Keratinocyte (primary cell): ENCODE results near the gene DACH1. TPM values are rescaled to one million over a fixed set of nuclear protein-coding genes. Genes with fewer than 3 reads are reported as not detected.

Experiments used
- DNase-seq: peaks from one replicate; pipeline ENCODE4 v3.0.0-alpha.2; 2011; ENCODE audit warnings: low read depth, missing footprints, low spot score
- FAIRE-seq: peaks from 2 replicates; lab custom pipeline; 2011; peaks lifted over from hg19 to GRCh38; lab: Jason Lieb, UNC
- H2AFZ ChIP-seq: 2 replicates; pipeline ENCODE4 v1.6.0; 2012; ENCODE audit warnings: low read length, control low read depth, inconsistent platforms; ENCODE audit not compliant: control insufficient read depth
- H3K27ac ChIP-seq: 2 replicates; pipeline ENCODE4 v1.5.1; 2011; ENCODE audit warnings: low read length; ENCODE audit not compliant: control insufficient read depth, insufficient read depth
- H3K27me3 ChIP-seq: 3 replicates; pipeline ENCODE4 v1.6.0; 2011; ENCODE audit warnings: low read length; ENCODE audit not compliant: control insufficient read depth, insufficient read depth; ENCODE audit errors: extremely low read depth
- H3K36me3 ChIP-seq, 2 experiments: 2 replicates in 1 of 2; 3 replicates in 1 of 2; pipeline ENCODE4 v1.5.1; 2011; ENCODE audit warnings: low read length in 2 of 2, mild to moderate bottlenecking in 1 of 2; ENCODE audit not compliant: control insufficient read depth in 2 of 2, insufficient read depth in 2 of 2; ENCODE audit errors: extremely low read depth in 1 of 2
- H3K4me1 ChIP-seq: 3 replicates; pipeline ENCODE4 v1.5.1; 2011; ENCODE audit warnings: low read length; ENCODE audit not compliant: control insufficient read depth, insufficient read depth; ENCODE audit errors: extremely low read depth
- H3K4me2 ChIP-seq: 3 replicates; pipeline ENCODE4 v1.6.0; 2011; ENCODE audit warnings: low read depth, low read length; ENCODE audit not compliant: control insufficient read depth, insufficient read depth; ENCODE audit errors: extremely low read depth
- H3K4me3 ChIP-seq, 3 experiments: fragments of 200-600 bp in 1 of 3; sonication (generic) in 1 of 3; 2 replicates in 2 of 3; 3 replicates in 1 of 3; pipeline ENCODE4 v1.5.1; 2011 to 2016; ENCODE audit warnings: low read length in 3 of 3, mild to moderate bottlenecking in 3 of 3, control low read depth in 2 of 3, inconsistent platforms in 1 of 3, low read depth in 1 of 3, mixed read lengths in 1 of 3, mixed run types in 1 of 3, moderate library complexity in 1 of 3; ENCODE audit not compliant: control insufficient read depth in 2 of 3, insufficient read depth in 2 of 3; ENCODE audit errors: extremely low read depth in 1 of 3
- H3K79me2 ChIP-seq: 2 replicates; pipeline ENCODE4 v1.6.0; 2012; ENCODE audit warnings: low read length; ENCODE audit not compliant: control insufficient read depth, insufficient read depth
- H3K9ac ChIP-seq: 3 replicates; pipeline ENCODE4 v1.6.0; 2011; ENCODE audit warnings: low read length; ENCODE audit not compliant: control insufficient read depth, insufficient read depth; ENCODE audit errors: extremely low read depth
- H3K9me1 ChIP-seq: 3 replicates; pipeline ENCODE4 v1.6.0; 2011; ENCODE audit warnings: low read length; ENCODE audit not compliant: control insufficient read depth, insufficient read depth; ENCODE audit errors: extremely low read depth
- H3K9me3 ChIP-seq: 2 replicates; pipeline ENCODE4 v1.5.1; 2012; ENCODE audit warnings: low read depth, low read length; ENCODE audit not compliant: control insufficient read depth
- H4K20me1 ChIP-seq: 3 replicates; pipeline ENCODE4 v1.6.0; 2011; ENCODE audit warnings: low read length; ENCODE audit not compliant: control insufficient read depth, insufficient read depth; ENCODE audit errors: extremely low read depth
- EZH2 ChIP-seq: IDR thresholded peaks from one replicate; pipeline ENCODE4 v1.6.1; 2012; ENCODE audit warnings: inconsistent platforms, mild to moderate bottlenecking, low read length, moderate library complexity
- dilution Hi-C: fragments of 300-500 bp; cut with MboI; formaldehyde crosslinking; loops from one replicate; pipeline ENCODE4 v1.7.0; 2020; ENCODE audit warnings: low sequenced_read_pairs; ENCODE audit not compliant: extremely low pct_ligation_motif_present
- polyA plus RNA-seq, 5 experiments: library from polyadenylated mRNA; depleted of rRNA in 3 of 5; stranded (reverse) in 3 of 5; stranded (forward) in 1 of 5; unstranded in 1 of 5; fragments of >200 nt; gene quantifications; 1 replicate in 1 of 5; 2 replicates in 3 of 5; 3 replicates in 1 of 5; pipeline versions ENCODE4 v1.2.1 to v1.2.3, GENCODE V29; 2011 to 2012; ENCODE audit warnings: missing spikeins in 2 of 5, low read depth in 1 of 5, low replicate concordance in 1 of 5
- TF ChIP-seq, protein P1 (sequence below), 3 experiments: IDR thresholded peaks in 1 of 3; conservative IDR thresholded peaks in 1 of 3; optimal IDR thresholded peaks in 1 of 3; 2 replicates in 2 of 3; 3 replicates in 1 of 3; pipeline versions ENCODE3 to v1.5.1; 2011; ENCODE audit warnings: low read length in 3 of 3, mild to moderate bottlenecking in 3 of 3, moderate library complexity in 2 of 3, control low read depth in 1 of 3, inconsistent platforms in 1 of 3; ENCODE audit not compliant: insufficient read depth in 2 of 3; ENCODE audit errors: extremely low read depth in 1 of 3

DACH1 gene
- polyA plus RNA-seq, 1 donor (not counting 4 experiments of a cell fraction or from before 2014, with no cell fraction given): not detected

DNA sequence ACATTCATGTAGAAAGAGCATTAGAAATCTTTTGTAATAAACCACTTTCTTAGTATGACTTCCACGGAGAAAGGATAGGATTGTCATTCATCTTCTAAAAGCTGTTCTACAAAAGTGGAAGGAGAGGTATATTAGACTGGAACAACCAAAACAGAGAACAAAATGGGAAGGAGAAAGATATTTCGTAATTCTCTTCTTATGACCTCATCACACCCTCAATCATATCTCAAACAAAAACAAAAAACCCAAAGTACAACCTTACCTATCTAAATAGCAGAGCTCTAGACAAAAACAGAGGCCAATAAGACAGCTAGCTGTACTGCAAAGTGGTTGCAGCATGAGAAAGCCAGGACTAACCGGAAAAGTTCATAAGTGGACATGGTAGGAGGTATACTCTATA, 46.3 kb downstream of the DACH1 start:
- H3K4me1 ChIP-seq: no peaks in the 10 kb centered on the region
- dilution Hi-C loops: no loop called here
- TF ChIP-seq EZH2: no peak
- TF ChIP-seq, protein P1, sequence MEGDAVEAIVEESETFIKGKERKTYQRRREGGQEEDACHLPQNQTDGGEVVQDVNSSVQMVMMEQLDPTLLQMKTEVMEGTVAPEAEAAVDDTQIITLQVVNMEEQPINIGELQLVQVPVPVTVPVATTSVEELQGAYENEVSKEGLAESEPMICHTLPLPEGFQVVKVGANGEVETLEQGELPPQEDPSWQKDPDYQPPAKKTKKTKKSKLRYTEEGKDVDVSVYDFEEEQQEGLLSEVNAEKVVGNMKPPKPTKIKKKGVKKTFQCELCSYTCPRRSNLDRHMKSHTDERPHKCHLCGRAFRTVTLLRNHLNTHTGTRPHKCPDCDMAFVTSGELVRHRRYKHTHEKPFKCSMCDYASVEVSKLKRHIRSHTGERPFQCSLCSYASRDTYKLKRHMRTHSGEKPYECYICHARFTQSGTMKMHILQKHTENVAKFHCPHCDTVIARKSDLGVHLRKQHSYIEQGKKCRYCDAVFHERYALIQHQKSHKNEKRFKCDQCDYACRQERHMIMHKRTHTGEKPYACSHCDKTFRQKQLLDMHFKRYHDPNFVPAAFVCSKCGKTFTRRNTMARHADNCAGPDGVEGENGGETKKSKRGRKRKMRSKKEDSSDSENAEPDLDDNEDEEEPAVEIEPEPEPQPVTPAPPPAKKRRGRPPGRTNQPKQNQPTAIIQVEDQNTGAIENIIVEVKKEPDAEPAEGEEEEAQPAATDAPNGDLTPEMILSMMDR (optimal IDR thresholded peaks at IDR 0.05 in 1 of 3, IDR thresholded peaks at IDR 0.05 in 1 of 3, conservative IDR thresholded peaks at IDR 0.05 in 1 of 3; ENCODE audit: extremely low read depth in 1 of 3, insufficient read depth in 2 of 3, low read length in 3 of 3): no peak
- no peak overlapping the region for H3K9ac ChIP-seq
- no peaks in the 10 kb centered on the region for H3K9me3 ChIP-seq
- no peaks in the 10 kb centered on the region for H3K36me3 ChIP-seq
- H3K4me2 ChIP-seq: no peak overlapping the region
- no peaks in the 10 kb centered on the region for H3K9me1 ChIP-seq
- FAIRE-seq: no peak
- H3K4me3 ChIP-seq: no peak overlapping the region
- H2AFZ ChIP-seq: no peak overlapping the region
- DNase-seq: no peak
- no peak overlapping the region for H3K27ac ChIP-seq
- no peaks in the 10 kb centered on the region for H4K20me1 ChIP-seq
- H3K79me2 ChIP-seq: no peaks in the 10 kb centered on the region
- no peaks in the 10 kb centered on the region for H3K27me3 ChIP-seq

DNA sequence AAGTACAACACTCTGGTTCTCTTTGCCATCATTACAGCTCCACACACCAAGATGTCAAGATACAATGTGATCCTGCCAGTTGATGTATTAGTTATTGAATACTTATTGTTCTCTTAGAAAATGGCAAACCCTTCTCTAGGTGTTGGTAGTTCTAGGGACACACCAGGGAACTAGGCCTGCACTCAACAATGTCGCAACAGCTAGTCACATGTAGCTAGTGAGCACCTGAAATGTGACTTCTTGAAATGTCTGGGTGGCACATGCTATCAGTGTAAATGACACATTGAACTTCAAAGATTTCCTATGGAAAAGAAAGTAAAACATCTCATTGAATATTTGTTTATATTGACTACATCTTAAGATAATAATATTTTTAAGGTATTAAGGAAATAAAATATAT, 49.7 kb downstream of the DACH1 start:
- H3K4me3 ChIP-seq: no peak overlapping the region
- H3K4me1 ChIP-seq: no peaks in the 10 kb centered on the region
- no peaks in the 10 kb centered on the region for H3K9me1 ChIP-seq
- no peak overlapping the region for H2AFZ ChIP-seq
- no peaks in the 10 kb centered on the region for H4K20me1 ChIP-seq
- H3K4me2 ChIP-seq: no peak overlapping the region
- dilution Hi-C loops: no loop called here
- no peaks in the 10 kb centered on the region for H3K9me3 ChIP-seq
- H3K27me3 ChIP-seq: no peaks in the 10 kb centered on the region
- DNase-seq (no peak), FAIRE-seq (no peak)
- H3K36me3 ChIP-seq: no peaks in the 10 kb centered on the region
- no peaks in the 10 kb centered on the region for H3K79me2 ChIP-seq
- no peak overlapping the region for H3K27ac ChIP-seq
- no peak overlapping the region for H3K9ac ChIP-seq
- TF ChIP-seq, protein P1 (optimal IDR thresholded peaks at IDR 0.05 in 1 of 3, IDR thresholded peaks at IDR 0.05 in 1 of 3, conservative IDR thresholded peaks at IDR 0.05 in 1 of 3; ENCODE audit: extremely low read depth in 1 of 3, insufficient read depth in 2 of 3, low read length in 3 of 3): no peak
- TF ChIP-seq EZH2: no peak
